ENCODE results near the gene LRRC3B. TPM values are rescaled to one million over a fixed set of nuclear protein-coding genes. Genes with fewer than 3 reads are reported as not detected.

The LRRC3B gene
- polyA plus RNA-seq, 1 donor from 2014 or later: 56.4 TPM

GRCh38 chr3:26591926-26592325, 30.6 kb upstream of the LRRC3B start:
- TF ChIP-seq TAF1 (IDR thresholded peaks at IDR 0.05; ENCODE audit: low read depth): no peak
- TF ChIP-seq RAD21 (conservative IDR thresholded peaks at IDR 0.05): no peak
- TF ChIP-seq POLR2AphosphoS5 (IDR thresholded peaks at IDR 0.05): no peak
- no peak for TF ChIP-seq SMC3 (conservative IDR thresholded peaks at IDR 0.05; ENCODE audit: poor library complexity)
- no peak for TF ChIP-seq CTCF (IDR thresholded peaks at IDR 0.05; ENCODE audit: poor library complexity, severe bottlenecking)
- no peak for TF ChIP-seq EZH2 (IDR thresholded peaks at IDR 0.05; ENCODE audit: borderline replicate concordance, insufficient read depth, low read length, poor library complexity, severe bottlenecking)
- TF ChIP-seq MXI1 (conservative IDR thresholded peaks at IDR 0.05; ENCODE audit: poor library complexity, severe bottlenecking): no peak
- TF ChIP-seq REST (IDR thresholded peaks at IDR 0.05; ENCODE audit: borderline replicate concordance): no peak
- TF ChIP-seq EP300 (conservative IDR thresholded peaks at IDR 0.05; ENCODE audit: poor library complexity, severe bottlenecking): no peak
- Histone ChIP-seq H3K9ac (ENCODE audit: low read length) (no peak overlapping the region), H4K20me1 (ENCODE audit: insufficient read depth) (no peaks in the 10 kb centered on the region), H3K36me3 (ENCODE audit: insufficient read depth, low read length) (no peaks in the 10 kb centered on the region), H3K4me3 (ENCODE audit: low read length) (no peak overlapping the region), H3K9me3 (ENCODE audit: low read length) (no peaks in the 10 kb centered on the region), H2AFZ (ENCODE audit: low read depth, low read length) (no peak overlapping the region), H3K79me2 (replicated peaks; ENCODE audit: insufficient read depth, low read length) (no peaks in the 10 kb centered on the region), H3K4me2 (ENCODE audit: low read length) (no peak overlapping the region), H3K27me3 (ENCODE audit: insufficient read depth, low read depth, low read length) (no peaks in the 10 kb centered on the region), H3F3A (ENCODE audit: insufficient read depth, low read length, poor library complexity, severe bottlenecking) (no peaks in the 10 kb centered on the region), H3K9me2 (ENCODE audit: insufficient read depth, low read length) (no peaks in the 10 kb centered on the region), H3K27ac (ENCODE audit: low read length) (no peak overlapping the region)

GRCh38 chr3:26592451-26592850, 30.1 kb upstream of the LRRC3B start:
- Histone ChIP-seq H3K79me2 (replicated peaks; ENCODE audit: insufficient read depth, low read length) (no peaks in the 10 kb centered on the region), H3F3A (ENCODE audit: insufficient read depth, low read length, poor library complexity, severe bottlenecking) (no peaks in the 10 kb centered on the region), H3K9ac (ENCODE audit: low read length) (no peak overlapping the region), H4K20me1 (ENCODE audit: insufficient read depth) (no peaks in the 10 kb centered on the region), H3K27ac (ENCODE audit: low read length) (no peak overlapping the region), H3K4me2 (ENCODE audit: low read length) (no peak overlapping the region), H3K36me3 (ENCODE audit: insufficient read depth, low read length) (no peaks in the 10 kb centered on the region), H3K4me3 (ENCODE audit: low read length) (no peak overlapping the region), H3K9me2 (ENCODE audit: insufficient read depth, low read length) (no peaks in the 10 kb centered on the region), H2AFZ (ENCODE audit: low read depth, low read length) (no peak overlapping the region), H3K9me3 (ENCODE audit: low read length) (no peaks in the 10 kb centered on the region), H3K27me3 (ENCODE audit: insufficient read depth, low read depth, low read length) (no peaks in the 10 kb centered on the region)
- TF ChIP-seq TAF1 (IDR thresholded peaks at IDR 0.05; ENCODE audit: low read depth) (no peak), RAD21 (conservative IDR thresholded peaks at IDR 0.05) (no peak), POLR2AphosphoS5 (IDR thresholded peaks at IDR 0.05) (no peak), SMC3 (conservative IDR thresholded peaks at IDR 0.05; ENCODE audit: poor library complexity) (no peak), CTCF (IDR thresholded peaks at IDR 0.05; ENCODE audit: poor library complexity, severe bottlenecking) (no peak), EP300 (conservative IDR thresholded peaks at IDR 0.05; ENCODE audit: poor library complexity, severe bottlenecking) (no peak), MXI1 (conservative IDR thresholded peaks at IDR 0.05; ENCODE audit: poor library complexity, severe bottlenecking) (no peak), REST (IDR thresholded peaks at IDR 0.05; ENCODE audit: borderline replicate concordance) (no peak)

All from neural cell (in vitro differentiated cells).